Testis (tissue), 3 donors: Measurements from ENCODE around the gene CKAP5. TPM values are rescaled to one million over a fixed set of nuclear protein-coding genes. Genes with fewer than 3 reads are reported as not detected.

Experiments
- DNase-seq: peaks from one replicate; pipeline ENCODE4 v3.0.0-alpha.2; 2019
- H3K27ac ChIP-seq, 2 donors: fragments of 200-600 bp; sonication (generic); one replicate each; pipeline ENCODE4 v1.5.1; 2019
- H3K27me3 ChIP-seq: fragments of 200-600 bp; sonication (generic); one replicate; pipeline ENCODE4 v1.5.1; 2019
- H3K36me3 ChIP-seq: fragments of 200-600 bp; sonication (generic); one replicate; pipeline ENCODE4 v1.5.1; 2017; ENCODE audit warnings: low read depth; ENCODE audit errors: missing control alignments
- H3K4me1 ChIP-seq: fragments of 200-600 bp; sonication (generic); one replicate; pipeline ENCODE4 v1.5.1; 2019
- H3K4me3 ChIP-seq, 2 donors: fragments of 200-600 bp; sonication (generic); one replicate each; pipeline ENCODE4 v1.5.1; 2017 to 2019
- H3K9me3 ChIP-seq: fragments of 200-600 bp; sonication (generic); one replicate; pipeline ENCODE4 v1.5.1; 2017
- CTCF ChIP-seq, 3 experiments: fragments of 450-650 bp in 2 of 3; fragments of 200-600 bp in 1 of 3; sonication (generic) in 1 of 3; IDR thresholded peaks; one replicate each; pipeline ENCODE4 v1.5.1; 2016 to 2019; ENCODE audit warnings: antibody characterized with exemption in 3 of 3, mild to moderate bottlenecking in 2 of 3, moderate library complexity in 1 of 3
- POLR2A ChIP-seq: fragments of 450-650 bp; IDR thresholded peaks from one replicate; pipeline ENCODE4 v1.6.1; 2017; ENCODE audit warnings: antibody characterized with exemption, mild to moderate bottlenecking, moderate library complexity
- WGBS, 2 donors: methylation state at CpG; one replicate each; pipeline ENCODE4 v1.1.5; 2018; 5-methylcytosine and 5-hydroxymethylcytosine counted together
- intact Hi-C: fragments of 100-400 bp; cut with DNase I; formaldehyde crosslinking; loops from one replicate; pipeline ENCODE4 v1.15.1; 2023; ENCODE audit warnings: low total_unique reads
- polyA plus RNA-seq: library from polyadenylated mRNA; stranded (reverse); fragments of 350-450 nt; fragmentation: Illumina TruSeq; extraction: RNeasy Lipid Tissue Mini Kit (QIAGEN cat#74804); gene quantifications from one replicate; pipeline ENCODE4 v1.2.3, GENCODE V29; 2014; ENCODE audit warnings: low read depth, low replicate concordance; ENCODE audit not compliant: insufficient read depth
- total RNA-seq, 2 donors: library from RNA; depleted of rRNA; stranded (reverse); fragments of >200 nt; gene quantifications; one replicate each; pipeline ENCODE4 v1.2.3, GENCODE V29; 2016

Gene CKAP5
- total and polyA plus RNA-seq, 3 donors from 2014 or later, result 92.3 to 118 (median 106) TPM

- Histone ChIP-seq H3K27ac (no peak overlapping the region), H3K9me3 (no peaks in the 10 kb centered on the region), H3K27me3 (no peaks in the 10 kb centered on the region), H3K4me1 (no peaks in the 10 kb centered on the region), H3K4me3 (no peak overlapping the region), H3K36me3 (no peaks in the 10 kb centered on the region)
- intact Hi-C loops, result no loop called here
- TF ChIP-seq POLR2A (no peak), CTCF (IDR thresholded peaks at IDR 0.05) (no peak)
- DNase-seq, result no peak
- 89 to 90% methylated on average over 24 of the region's 24 CpGs for WGBS, 2 donors
Measured at GRCh38 chr11:46729110-46730027, 116.7 kb downstream of the CKAP5 start.

GRCh38 chr11:46728659-46729040 lies 117.4 kb downstream of the CKAP5 start:
- H3K4me3 ChIP-seq, result no peak overlapping the region
- TF ChIP-seq POLR2A (no peak), CTCF (IDR thresholded peaks at IDR 0.05) (no peak)
- H3K9me3 ChIP-seq, result no peaks in the 10 kb centered on the region
- H3K27ac ChIP-seq, result no peak overlapping the region
- no peaks in the 10 kb centered on the region for H3K4me1 ChIP-seq
- intact Hi-C loops, result no loop called here
- 79 to 84% methylated on average over 9 of the region's 9 CpGs for WGBS, 2 donors
- no peaks in the 10 kb centered on the region for H3K36me3 ChIP-seq
- no peaks in the 10 kb centered on the region for H3K27me3 ChIP-seq
- DNase-seq, result no peak

GRCh38 chr11:46727952-46728658 lies 118.0 kb downstream of the CKAP5 start:
- 87 to 88% methylated on average over 5 to 17 of the region's 17 CpGs for WGBS, 2 donors
- intact Hi-C loops, result no loop called here

GRCh38 chr11:46726206-46726862 lies 119.7 kb downstream of the CKAP5 start:
- 95 to 96% methylated on average over 14 to 26 of the region's 26 CpGs for WGBS, 2 donors
- no peak overlapping the region for H3K4me3 ChIP-seq
- no peaks in the 10 kb centered on the region for H3K9me3 ChIP-seq
- TF ChIP-seq CTCF (IDR thresholded peaks at IDR 0.05) (no peak), POLR2A (no peak)
- H3K27me3 ChIP-seq, result no peaks in the 10 kb centered on the region
- intact Hi-C loops, result no loop called here
- no peak overlapping the region for H3K27ac ChIP-seq
- no peaks in the 10 kb centered on the region for H3K36me3 ChIP-seq
- DNase-seq, result no peak
- no peaks in the 10 kb centered on the region for H3K4me1 ChIP-seq

More at GRCh38 chr11:46727952-46728658, 118.0 kb downstream of the CKAP5 start:
- Histone ChIP-seq H3K27ac (no peak overlapping the region), H3K27me3 (no peaks in the 10 kb centered on the region), H3K36me3 (no peaks in the 10 kb centered on the region), H3K4me1 (no peaks in the 10 kb centered on the region), H3K4me3 (no peak overlapping the region), H3K9me3 (no peaks in the 10 kb centered on the region)
- no peak for DNase-seq
- TF ChIP-seq CTCF (IDR thresholded peaks at IDR 0.05), result no peak
- TF ChIP-seq POLR2A, result no peak
